Endothelial cell (in vitro differentiated cells): Measurements from ENCODE around the gene HASPIN. TPM values are rescaled to one million over a fixed set of nuclear protein-coding genes. Genes with fewer than 3 reads are reported as not detected.

Experiments
- DNase-seq: peaks from one replicate; pipeline ENCODE4 v3.0.0; 2021; ENCODE audit warnings: low spot score
- H3K27ac Mint-ChIP-seq: one replicate; pipeline ENCODE4 v1.8.0; 2021; ENCODE audit warnings: mixed read lengths, inconsistent platforms; ENCODE audit not compliant: unreplicated experiment
- H3K27me3 Mint-ChIP-seq: one replicate; pipeline ENCODE4 v1.8.0; 2021; ENCODE audit warnings: mild to moderate bottlenecking, moderate library complexity, mixed read lengths, inconsistent platforms; ENCODE audit not compliant: unreplicated experiment
- H3K36me3 Mint-ChIP-seq: one replicate; pipeline ENCODE4 v1.8.0; 2021; ENCODE audit warnings: mild to moderate bottlenecking, low read depth, mixed read lengths, inconsistent platforms; ENCODE audit not compliant: unreplicated experiment
- H3K4me1 Mint-ChIP-seq: one replicate; pipeline ENCODE4 v1.8.0; 2021; ENCODE audit warnings: mild to moderate bottlenecking, mixed read lengths, inconsistent platforms; ENCODE audit not compliant: unreplicated experiment
- H3K4me3 Mint-ChIP-seq: one replicate; pipeline ENCODE4 v1.8.0; 2021; ENCODE audit warnings: mild to moderate bottlenecking, mixed read lengths, inconsistent platforms; ENCODE audit not compliant: unreplicated experiment
- H3K9me3 Mint-ChIP-seq: one replicate; pipeline ENCODE4 v1.8.0; 2021; ENCODE audit warnings: mixed read lengths, inconsistent platforms; ENCODE audit not compliant: unreplicated experiment
- CTCF ChIP-seq: fragments of 200-600 bp; sonication (generic); IDR thresholded peaks from one replicate; pipeline ENCODE4 v1.5.0; 2021; ENCODE audit warnings: antibody characterized with exemption; ENCODE audit not compliant: unreplicated experiment
- total RNA-seq: library from RNA; stranded (reverse); fragmentation: NEBNext Ultra II Directional; extraction: Animal tissue kit (Norgen Biotek cat#: 25700); gene quantifications from one replicate; pipeline ENCODE4 v1.2.1, GENCODE V29; 2021; ENCODE audit not compliant: unreplicated experiment

HASPIN gene
- total RNA-seq, 1 donor from 2014 or later = 5.2 TPM

GRCh38 chr17:3750296-3750695 is 26.6 kb downstream of the HASPIN start:
- H3K9me3 Mint-ChIP-seq = no peaks in the 10 kb centered on the region
- no peak for TF ChIP-seq CTCF
- peaks cover 1% of the 10 kb centered on the region for H3K27me3 Mint-ChIP-seq
- H3K4me1 Mint-ChIP-seq = no peaks in the 10 kb centered on the region
- H3K36me3 Mint-ChIP-seq = no peaks in the 10 kb centered on the region
- no peak overlapping the region for H3K4me3 Mint-ChIP-seq
- no peak for DNase-seq
- H3K27ac Mint-ChIP-seq = no peak overlapping the region

- H3K36me3 Mint-ChIP-seq = no peaks in the 10 kb centered on the region
- H3K9me3 Mint-ChIP-seq = no peaks in the 10 kb centered on the region
- H3K27me3 Mint-ChIP-seq = peaks cover 1% of the 10 kb centered on the region
- DNase-seq = no peak
- no peak for TF ChIP-seq CTCF
- no peak overlapping the region for H3K27ac Mint-ChIP-seq
- H3K4me3 Mint-ChIP-seq = no peak overlapping the region
- no peaks in the 10 kb centered on the region for H3K4me1 Mint-ChIP-seq
Observed at GRCh38 chr17:3750926-3751325, 27.2 kb downstream of the HASPIN start.

GRCh38 chr17:3751836-3752235 is 28.1 kb downstream of the HASPIN start:
- no peaks in the 10 kb centered on the region for H3K36me3 Mint-ChIP-seq
- peaks cover 1% of the 10 kb centered on the region for H3K27me3 Mint-ChIP-seq
- no peak overlapping the region for H3K27ac Mint-ChIP-seq
- H3K9me3 Mint-ChIP-seq = no peaks in the 10 kb centered on the region
- no peak for DNase-seq
- no peak overlapping the region for H3K4me3 Mint-ChIP-seq
- H3K4me1 Mint-ChIP-seq = no peaks in the 10 kb centered on the region
- TF ChIP-seq CTCF = no peak

- Mint-ChIP-seq H3K9me3 (no peaks in the 10 kb centered on the region), H3K4me1 (no peaks in the 10 kb centered on the region), H3K4me3 (no peak overlapping the region), H3K27me3 (peaks cover 4% of the 10 kb centered on the region), H3K27ac (peak overlapping the region; percentile 85), H3K36me3 (no peaks in the 10 kb centered on the region)
- no peak for DNase-seq
- TF ChIP-seq CTCF = no peak
Observed at GRCh38 chr17:3753624-3754023, 29.9 kb downstream of the HASPIN start.

- Mint-ChIP-seq H3K36me3 (no peaks in the 10 kb centered on the region), H3K27me3 (peaks cover 4% of the 10 kb centered on the region), H3K27ac (peak overlapping the region; percentile 85), H3K4me1 (no peaks in the 10 kb centered on the region), H3K4me3 (no peak overlapping the region), H3K9me3 (no peaks in the 10 kb centered on the region)
- no peak for TF ChIP-seq CTCF
- DNase-seq = no peak
Observed at GRCh38 chr17:3754066-3754457, 30.4 kb downstream of the HASPIN start.
